LNCaP clone FGC (cell line): Measurements from ENCODE around the gene NUDT3.

ENCODE experiments used
- DNase-seq: peaks from one replicate; pipeline ENCODE4 v3.0.0-alpha.2; 2011; ENCODE audit warnings: low read depth
- H3K4me3 ChIP-seq: 2 replicates; pipeline ENCODE4 v1.5.1; 2011; ENCODE audit warnings: mild to moderate bottlenecking, low read depth, low read length, control low read depth
- TF ChIP-seq, protein P1 (sequence below): IDR thresholded peaks from 2 replicates; pipeline ENCODE4 v1.5.1; 2012; ENCODE audit warnings: mild to moderate bottlenecking; ENCODE audit not compliant: control insufficient read depth, insufficient read depth; ENCODE audit errors: extremely low read depth

Gene NUDT3

DNA sequence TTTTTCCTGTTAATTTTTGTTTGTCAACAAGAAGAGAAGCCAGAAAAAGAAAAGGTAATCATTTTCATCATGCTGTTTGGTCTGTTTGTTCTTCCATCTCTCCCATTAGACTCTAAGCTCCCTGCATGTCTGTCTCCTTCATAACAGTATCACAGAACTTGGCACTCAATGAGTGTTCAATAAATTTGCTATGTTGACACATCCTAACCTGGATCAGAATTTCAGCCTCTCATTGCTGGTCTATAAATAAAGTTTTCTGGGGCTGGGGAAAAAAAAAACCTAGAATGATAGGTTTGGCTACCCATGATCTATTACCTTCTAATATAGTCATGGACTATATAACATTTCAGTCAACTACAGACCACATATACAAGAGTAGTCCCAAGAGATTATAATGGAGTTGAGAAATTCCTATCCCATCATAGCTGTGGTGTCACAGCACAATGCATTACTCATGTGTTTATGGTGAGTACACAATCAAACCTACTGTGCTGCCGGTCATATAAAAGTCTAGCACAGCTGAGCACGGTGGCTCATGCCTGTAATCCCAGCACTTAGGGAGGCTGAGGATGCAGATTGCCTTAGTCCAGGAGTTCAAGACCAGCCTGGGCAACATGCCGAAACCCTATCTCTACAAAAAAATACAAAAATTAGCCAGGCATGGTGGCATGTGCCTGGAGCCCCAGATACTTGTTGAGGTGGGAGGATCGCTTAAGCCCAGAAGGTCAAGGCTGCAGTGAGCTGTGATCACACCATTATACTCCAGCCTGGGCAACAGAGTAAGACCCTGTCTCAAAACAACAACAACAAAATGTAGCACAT lies 5.9 kb downstream of the NUDT3 start:
- TF ChIP-seq, protein P1, sequence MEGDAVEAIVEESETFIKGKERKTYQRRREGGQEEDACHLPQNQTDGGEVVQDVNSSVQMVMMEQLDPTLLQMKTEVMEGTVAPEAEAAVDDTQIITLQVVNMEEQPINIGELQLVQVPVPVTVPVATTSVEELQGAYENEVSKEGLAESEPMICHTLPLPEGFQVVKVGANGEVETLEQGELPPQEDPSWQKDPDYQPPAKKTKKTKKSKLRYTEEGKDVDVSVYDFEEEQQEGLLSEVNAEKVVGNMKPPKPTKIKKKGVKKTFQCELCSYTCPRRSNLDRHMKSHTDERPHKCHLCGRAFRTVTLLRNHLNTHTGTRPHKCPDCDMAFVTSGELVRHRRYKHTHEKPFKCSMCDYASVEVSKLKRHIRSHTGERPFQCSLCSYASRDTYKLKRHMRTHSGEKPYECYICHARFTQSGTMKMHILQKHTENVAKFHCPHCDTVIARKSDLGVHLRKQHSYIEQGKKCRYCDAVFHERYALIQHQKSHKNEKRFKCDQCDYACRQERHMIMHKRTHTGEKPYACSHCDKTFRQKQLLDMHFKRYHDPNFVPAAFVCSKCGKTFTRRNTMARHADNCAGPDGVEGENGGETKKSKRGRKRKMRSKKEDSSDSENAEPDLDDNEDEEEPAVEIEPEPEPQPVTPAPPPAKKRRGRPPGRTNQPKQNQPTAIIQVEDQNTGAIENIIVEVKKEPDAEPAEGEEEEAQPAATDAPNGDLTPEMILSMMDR = no peak
- DNase-seq = no peak
- H3K4me3 ChIP-seq = no peak overlapping the region

DNA sequence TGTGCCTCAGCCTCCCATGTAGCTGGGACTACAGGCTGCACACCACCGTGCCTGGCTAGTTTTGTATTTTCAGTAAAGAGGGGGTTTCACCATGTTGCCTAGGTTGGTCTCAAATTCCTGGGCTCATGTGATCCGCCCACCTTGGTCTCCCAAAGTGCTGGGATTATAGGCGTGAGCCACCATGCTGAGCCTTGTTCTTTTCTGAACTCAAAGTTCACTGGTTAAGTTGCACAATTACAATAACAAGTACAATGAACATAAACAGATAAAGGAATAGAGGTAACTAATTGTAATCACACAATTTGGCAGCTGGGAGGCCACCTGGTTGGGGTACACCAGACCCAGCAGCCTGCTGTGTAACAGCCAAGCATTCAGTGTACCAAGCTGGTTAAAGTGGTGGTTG lies 6.7 kb downstream of the NUDT3 start:
- no peak for DNase-seq
- no peak overlapping the region for H3K4me3 ChIP-seq
- TF ChIP-seq, protein P1 = no peak

DNA sequence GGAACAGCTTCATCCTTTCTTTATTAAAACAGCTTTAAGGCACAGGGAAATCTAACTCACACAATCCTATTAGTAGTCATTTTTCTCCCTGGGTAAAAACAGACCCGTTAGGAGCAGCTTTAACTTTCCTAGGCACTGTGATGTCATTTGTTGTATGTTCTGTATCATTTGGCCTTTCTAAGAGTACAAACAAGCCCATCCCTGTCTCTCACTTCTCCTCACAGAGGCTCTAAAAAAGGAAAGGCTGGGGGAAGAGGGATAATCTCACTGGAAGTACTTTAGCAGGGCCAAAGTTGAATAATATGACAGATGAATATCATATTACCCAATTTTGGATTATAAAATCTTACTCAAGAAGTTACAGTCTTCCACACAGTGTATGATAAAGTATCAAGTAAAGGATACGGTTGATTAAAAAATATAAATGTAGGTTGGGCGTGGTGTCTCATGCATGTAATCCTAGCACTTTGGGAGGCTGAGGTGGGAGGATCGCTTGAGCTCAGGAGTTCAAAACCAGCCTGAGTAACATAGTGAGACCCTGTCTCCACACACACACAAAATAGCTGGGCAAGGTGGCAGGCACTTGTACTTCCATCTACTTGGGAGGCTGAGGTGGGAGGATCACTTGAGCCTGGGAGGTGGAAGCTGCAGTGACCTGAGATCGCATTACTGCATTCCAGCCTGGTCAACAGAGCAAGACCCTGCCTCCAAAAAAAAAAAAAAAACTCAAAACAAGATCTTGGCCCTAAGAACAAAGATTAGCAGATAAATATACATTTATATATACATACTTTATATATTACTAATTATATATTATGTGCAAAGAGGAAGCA lies 7.9 kb downstream of the NUDT3 start:
- no peak for DNase-seq
- TF ChIP-seq, protein P1 = no peak

DNA sequence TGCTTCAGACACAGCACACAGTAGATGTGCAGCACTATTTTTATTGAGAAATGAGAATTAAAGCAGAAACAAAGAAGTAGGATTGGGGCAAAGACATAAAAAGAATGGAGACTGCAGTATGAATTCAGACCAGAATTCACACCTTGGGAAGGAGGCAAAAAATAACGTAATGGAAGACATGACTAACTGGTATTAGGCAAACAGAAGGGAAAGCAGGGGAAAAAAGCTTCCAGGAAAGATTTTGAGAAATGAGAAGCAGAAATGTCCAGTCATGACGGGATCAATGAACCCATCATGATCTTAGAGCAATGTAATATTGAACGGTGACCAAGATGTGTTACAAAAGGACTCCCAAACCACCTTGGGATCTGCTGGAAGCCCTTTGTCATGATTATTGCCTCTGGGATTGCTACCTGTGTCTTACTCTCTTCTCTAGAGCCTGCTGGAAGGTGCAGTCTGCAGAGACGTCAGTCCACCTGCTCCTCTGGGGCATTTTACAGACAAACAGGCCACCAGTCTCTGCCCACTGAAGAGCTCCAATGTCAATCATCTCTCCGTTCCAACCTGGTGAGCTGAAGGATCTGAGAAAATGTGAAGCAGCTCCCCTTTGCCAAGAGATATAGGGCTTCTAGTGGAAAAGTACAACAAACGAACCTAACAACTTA lies 8.7 kb downstream of the NUDT3 start:
- H3K4me3 ChIP-seq = no peak overlapping the region
- TF ChIP-seq, protein P1 = no peak
- DNase-seq = no peak

More for the DNA sequence above, 7.9 kb downstream of the NUDT3 start:
- H3K4me3 ChIP-seq = no peak overlapping the region

DNA sequence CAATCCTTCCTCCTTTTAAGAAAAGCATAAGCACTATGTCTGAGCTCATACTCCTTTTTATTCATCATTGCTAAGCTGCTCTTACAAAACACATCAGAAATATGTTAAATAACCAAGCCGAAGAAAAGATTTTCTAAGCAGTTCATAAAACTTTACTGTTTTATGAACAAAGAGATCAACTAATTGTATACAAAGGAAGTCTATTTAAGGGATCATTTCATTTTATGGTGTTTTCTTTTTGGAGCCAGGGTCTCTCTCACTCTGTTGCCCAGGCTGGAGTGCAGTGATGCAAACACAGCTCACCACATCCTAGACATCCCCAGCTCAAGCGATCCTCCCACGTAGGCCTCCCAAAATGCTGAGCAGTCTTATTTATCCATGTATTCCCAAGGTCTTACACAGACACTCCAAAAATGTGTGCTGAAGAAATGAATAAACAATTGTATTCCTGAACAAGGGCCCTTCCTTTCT lies 9.3 kb downstream of the NUDT3 start:
- no peak for DNase-seq
- TF ChIP-seq, protein P1 = no peak
- no peak overlapping the region for H3K4me3 ChIP-seq

DNA sequence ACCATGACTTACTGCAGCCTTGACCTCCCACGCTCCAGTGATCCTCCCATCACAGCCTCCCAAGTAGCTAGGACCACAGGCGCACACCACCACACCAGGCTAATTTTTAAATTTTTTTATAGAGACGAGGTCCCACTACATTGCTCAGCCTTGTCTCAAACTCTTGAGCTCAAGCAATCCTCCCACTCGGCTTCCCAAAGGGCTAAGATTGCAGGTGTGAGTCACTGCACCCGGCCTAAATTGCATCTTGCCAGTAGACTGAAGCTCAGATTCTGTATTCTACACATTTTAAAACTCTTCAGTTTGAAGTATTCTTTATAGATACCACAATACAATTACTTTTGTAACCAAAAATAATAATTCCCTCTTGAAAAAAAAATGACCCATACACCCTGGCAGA lies 11.4 kb downstream of the NUDT3 start:
- H3K4me3 ChIP-seq = no peak overlapping the region
- DNase-seq = no peak
- TF ChIP-seq, protein P1 = no peak
